Ascending aorta (tissue), 2 donors: ENCODE measurements around the gene NAXD. TPM values are rescaled to one million over a fixed set of nuclear protein-coding genes. Genes with fewer than 3 reads are reported as not detected.

Experiments
- DNase-seq, 2 donors: peaks; one replicate each; pipeline ENCODE4 v3.0.0-alpha.2; 2019; ENCODE audit warnings: low spot score in 2 of 2
- H3K27ac ChIP-seq, 2 donors: fragments of 200-600 bp; sonication (generic); one replicate each; pipeline ENCODE4 v1.5.1; 2016 to 2017; ENCODE audit warnings: mild to moderate bottlenecking in 1 of 2
- H3K27me3 ChIP-seq: fragments of 200-600 bp; sonication (generic); one replicate; pipeline ENCODE4 v1.5.1; 2017
- H3K36me3 ChIP-seq, 2 donors: fragments of 200-600 bp; sonication (generic); one replicate each; pipeline ENCODE4 v1.5.1; 2016
- H3K4me1 ChIP-seq, 2 donors: fragments of 200-600 bp; sonication (generic); one replicate each; pipeline ENCODE4 v1.5.1; 2016 to 2017; ENCODE audit warnings: mild to moderate bottlenecking in 1 of 2
- H3K4me3 ChIP-seq, 2 donors: fragments of 200-600 bp; sonication (generic); one replicate each; pipeline ENCODE4 v1.5.1; 2016 to 2017; ENCODE audit warnings: mild to moderate bottlenecking in 1 of 2
- H3K9me3 ChIP-seq, 2 donors: fragments of 200-600 bp; sonication (generic); one replicate each; pipeline ENCODE4 v1.5.1; 2016
- intact Hi-C: fragments of 100-400 bp; cut with DNase I; formaldehyde crosslinking; loops from one replicate; pipeline ENCODE4 v1.15.1; 2023
- total RNA-seq: library from RNA; depleted of rRNA; stranded (reverse); fragments of >200 nt; gene quantifications from one replicate; pipeline ENCODE4 v1.1.0, GENCODE V29; 2016
- TF ChIP-seq, protein P1 (sequence below), 3 experiments: fragments of 200-600 bp in 2 of 3; fragments of 450-650 bp in 1 of 3; sonication (generic) in 2 of 3; IDR thresholded peaks; one replicate each; pipeline ENCODE4 v1.5.1; 2016 to 2019; ENCODE audit warnings: antibody characterized with exemption in 3 of 3, mild to moderate bottlenecking in 1 of 3, moderate library complexity in 1 of 3

NAXD gene
- total RNA-seq, 1 donor from 2014 or later: 1.9 TPM

- intact Hi-C loops: no loop called here
- DNase-seq: no peak
- Histone ChIP-seq H3K4me3 (no peak overlapping the region), H3K27me3 (no peaks in the 10 kb centered on the region), H3K36me3 (peaks cover 33 to 74% of the 10 kb centered on the region in 2 donors), H3K27ac (no peak overlapping the region), H3K9me3 (peaks cover 4 to 5% of the 10 kb centered on the region in 2 donors), H3K4me1 (no peaks in the 10 kb centered on the region)
- TF ChIP-seq, protein P1, sequence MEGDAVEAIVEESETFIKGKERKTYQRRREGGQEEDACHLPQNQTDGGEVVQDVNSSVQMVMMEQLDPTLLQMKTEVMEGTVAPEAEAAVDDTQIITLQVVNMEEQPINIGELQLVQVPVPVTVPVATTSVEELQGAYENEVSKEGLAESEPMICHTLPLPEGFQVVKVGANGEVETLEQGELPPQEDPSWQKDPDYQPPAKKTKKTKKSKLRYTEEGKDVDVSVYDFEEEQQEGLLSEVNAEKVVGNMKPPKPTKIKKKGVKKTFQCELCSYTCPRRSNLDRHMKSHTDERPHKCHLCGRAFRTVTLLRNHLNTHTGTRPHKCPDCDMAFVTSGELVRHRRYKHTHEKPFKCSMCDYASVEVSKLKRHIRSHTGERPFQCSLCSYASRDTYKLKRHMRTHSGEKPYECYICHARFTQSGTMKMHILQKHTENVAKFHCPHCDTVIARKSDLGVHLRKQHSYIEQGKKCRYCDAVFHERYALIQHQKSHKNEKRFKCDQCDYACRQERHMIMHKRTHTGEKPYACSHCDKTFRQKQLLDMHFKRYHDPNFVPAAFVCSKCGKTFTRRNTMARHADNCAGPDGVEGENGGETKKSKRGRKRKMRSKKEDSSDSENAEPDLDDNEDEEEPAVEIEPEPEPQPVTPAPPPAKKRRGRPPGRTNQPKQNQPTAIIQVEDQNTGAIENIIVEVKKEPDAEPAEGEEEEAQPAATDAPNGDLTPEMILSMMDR (IDR thresholded peaks at IDR 0.05): no peak
Measured at GRCh38 chr13:110661256-110661655, 45.9 kb downstream of the NAXD start.

DNA sequence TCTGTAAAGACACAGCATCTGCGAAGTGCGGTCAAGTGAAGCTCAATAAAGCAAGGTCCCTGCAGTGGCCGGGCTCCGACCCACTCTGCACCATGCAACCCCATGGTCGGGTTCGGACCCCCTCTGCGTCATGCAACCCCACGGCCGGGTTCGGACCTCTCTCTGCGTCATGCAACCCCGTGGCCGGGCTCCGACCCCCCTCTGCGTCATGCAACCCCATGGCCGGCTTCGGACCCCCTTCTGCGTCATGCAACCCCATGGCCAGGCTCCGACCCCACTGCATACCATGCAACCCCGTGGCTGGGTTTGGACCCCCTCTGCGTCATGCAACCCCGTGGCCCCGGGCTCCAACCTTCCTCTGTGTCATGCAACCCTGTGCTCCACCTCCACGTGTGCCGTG is 46.7 kb downstream of the NAXD start:
- Histone ChIP-seq H3K27me3 (no peaks in the 10 kb centered on the region), H3K4me1 (no peaks in the 10 kb centered on the region), H3K4me3 (no peak overlapping the region), H3K9me3 (peaks cover 4 to 5% of the 10 kb centered on the region in 2 donors), H3K36me3 (peaks cover 33 to 83% of the 10 kb centered on the region in 2 donors), H3K27ac (no peak overlapping the region)
- intact Hi-C loops: no loop called here
- TF ChIP-seq, protein P1 (IDR thresholded peaks at IDR 0.05): no peak
- no peak for DNase-seq

DNA sequence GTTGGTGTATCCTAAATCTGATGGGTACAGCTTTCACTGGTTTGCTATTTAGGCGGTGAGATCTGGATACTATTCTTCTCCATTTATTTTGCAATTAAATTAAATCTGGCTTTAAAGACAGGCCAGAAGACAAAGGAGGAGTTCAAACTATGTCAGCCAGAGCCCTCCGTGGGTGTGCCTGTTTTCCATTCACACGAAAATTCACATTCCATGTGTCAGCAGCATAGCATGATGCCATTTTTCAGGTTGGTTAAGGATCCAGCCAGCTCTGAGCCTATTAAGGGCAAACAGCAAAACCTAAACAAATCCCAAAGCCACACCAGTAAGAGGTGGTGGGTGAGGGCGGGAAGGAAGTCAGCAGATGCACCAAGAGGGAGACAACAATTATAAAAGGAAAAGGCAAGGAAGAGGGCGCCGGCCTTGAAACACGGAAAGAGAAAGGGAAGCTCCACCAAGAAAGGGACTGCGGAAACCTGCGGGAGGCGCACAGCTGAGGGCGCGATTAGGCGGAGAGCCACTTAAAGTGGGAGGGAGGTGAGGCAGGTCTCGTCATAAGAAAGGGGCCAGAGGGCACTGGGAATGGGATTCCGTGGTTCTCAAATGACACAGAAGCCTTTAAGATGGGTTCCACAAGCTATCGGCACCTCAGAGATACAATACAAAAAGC is 47.6 kb downstream of the NAXD start:
- intact Hi-C loops: no loop called here
- Histone ChIP-seq H3K36me3 (peaks cover 38 to 88% of the 10 kb centered on the region in 2 donors), H3K27me3 (no peaks in the 10 kb centered on the region), H3K4me1 (no peaks in the 10 kb centered on the region), H3K9me3 (peaks cover 4 to 5% of the 10 kb centered on the region in 2 donors), H3K4me3 (no peak overlapping the region), H3K27ac (no peak overlapping the region)
- DNase-seq: no peak
- TF ChIP-seq, protein P1 (IDR thresholded peaks at IDR 0.05): no peak

DNA sequence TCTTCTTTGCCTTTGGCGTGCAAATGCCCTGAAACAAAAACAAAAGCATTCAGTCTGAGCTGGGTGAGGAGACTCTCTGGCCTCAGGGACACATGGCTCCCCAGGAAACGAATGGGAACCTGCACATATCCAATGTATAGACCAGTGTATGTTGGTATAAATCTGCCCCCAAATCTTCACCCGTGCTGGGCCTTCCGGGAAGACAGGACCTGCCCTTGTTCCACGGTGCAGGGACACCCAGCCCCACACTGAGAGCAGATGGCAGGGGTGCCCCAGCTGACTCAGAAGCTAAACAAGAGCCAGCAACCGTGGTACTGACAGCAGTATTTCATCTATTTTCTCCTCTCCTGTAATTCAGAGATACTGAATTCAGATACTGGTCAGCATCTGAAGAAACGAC is 48.1 kb downstream of the NAXD start:
- Histone ChIP-seq H3K27ac (no peak overlapping the region), H3K27me3 (no peaks in the 10 kb centered on the region), H3K36me3 (peaks cover 42 to 87% of the 10 kb centered on the region in 2 donors), H3K9me3 (peaks cover 4 to 5% of the 10 kb centered on the region in 2 donors), H3K4me1 (no peaks in the 10 kb centered on the region), H3K4me3 (no peak overlapping the region)
- intact Hi-C loops: no loop called here
- TF ChIP-seq, protein P1 (IDR thresholded peaks at IDR 0.05): no peak
- no peak for DNase-seq

DNA sequence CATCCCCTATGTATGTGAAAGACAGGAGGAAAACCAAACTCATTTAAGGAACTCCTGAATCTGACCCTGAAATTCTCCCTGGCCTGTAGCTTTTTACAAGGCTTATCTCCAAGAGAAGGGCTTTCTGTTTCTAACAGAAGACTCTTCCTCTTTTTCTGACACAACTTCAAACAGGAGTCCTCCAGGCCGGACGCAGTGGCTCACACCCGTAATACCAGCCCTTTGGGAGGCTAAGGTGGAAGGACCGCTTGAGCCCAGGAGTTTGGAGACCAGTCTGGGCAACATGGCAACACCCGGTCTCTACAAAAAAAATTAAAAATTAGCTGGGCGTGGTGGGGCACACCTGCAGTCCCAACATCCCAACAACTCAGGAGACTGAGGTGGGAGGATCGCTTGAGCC is 48.7 kb downstream of the NAXD start:
- no peak for DNase-seq
- Histone ChIP-seq H3K27ac (no peak overlapping the region), H3K4me1 (no peaks in the 10 kb centered on the region), H3K4me3 (no peak overlapping the region), H3K36me3 (peaks cover 43 to 88% of the 10 kb centered on the region in 2 donors), H3K27me3 (no peaks in the 10 kb centered on the region), H3K9me3 (peaks cover 4 to 5% of the 10 kb centered on the region in 2 donors)
- intact Hi-C loops: no loop called here
- TF ChIP-seq, protein P1 (IDR thresholded peaks at IDR 0.05): no peak
